ENCODE results near the gene VNN1.

DNA sequence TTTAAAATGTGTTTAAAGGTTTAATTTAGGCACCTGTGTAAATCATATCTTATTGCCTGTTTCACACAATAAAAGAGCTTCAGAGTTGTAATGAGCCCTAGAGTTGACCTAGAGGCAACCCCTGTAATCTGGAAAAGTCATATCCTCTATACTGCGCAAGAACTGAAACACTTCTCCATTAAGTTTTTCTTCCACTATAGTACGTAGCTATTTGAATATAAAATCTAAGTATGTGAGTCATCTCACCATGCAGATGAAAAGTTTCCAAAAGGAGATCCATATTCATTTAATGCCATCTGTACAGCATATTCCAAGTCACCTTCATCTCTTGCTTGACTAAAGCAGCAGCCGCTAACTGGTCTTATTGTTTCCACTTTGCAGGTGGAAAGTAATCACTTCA lies 28.8 kb downstream of the VNN1 start:
- TF ChIP-seq POLR2AphosphoS5 (IDR thresholded peaks at IDR 0.05) (no peak), POLR2A (IDR thresholded peaks at IDR 0.05) (no peak)
- TF ChIP-seq, protein P1, sequence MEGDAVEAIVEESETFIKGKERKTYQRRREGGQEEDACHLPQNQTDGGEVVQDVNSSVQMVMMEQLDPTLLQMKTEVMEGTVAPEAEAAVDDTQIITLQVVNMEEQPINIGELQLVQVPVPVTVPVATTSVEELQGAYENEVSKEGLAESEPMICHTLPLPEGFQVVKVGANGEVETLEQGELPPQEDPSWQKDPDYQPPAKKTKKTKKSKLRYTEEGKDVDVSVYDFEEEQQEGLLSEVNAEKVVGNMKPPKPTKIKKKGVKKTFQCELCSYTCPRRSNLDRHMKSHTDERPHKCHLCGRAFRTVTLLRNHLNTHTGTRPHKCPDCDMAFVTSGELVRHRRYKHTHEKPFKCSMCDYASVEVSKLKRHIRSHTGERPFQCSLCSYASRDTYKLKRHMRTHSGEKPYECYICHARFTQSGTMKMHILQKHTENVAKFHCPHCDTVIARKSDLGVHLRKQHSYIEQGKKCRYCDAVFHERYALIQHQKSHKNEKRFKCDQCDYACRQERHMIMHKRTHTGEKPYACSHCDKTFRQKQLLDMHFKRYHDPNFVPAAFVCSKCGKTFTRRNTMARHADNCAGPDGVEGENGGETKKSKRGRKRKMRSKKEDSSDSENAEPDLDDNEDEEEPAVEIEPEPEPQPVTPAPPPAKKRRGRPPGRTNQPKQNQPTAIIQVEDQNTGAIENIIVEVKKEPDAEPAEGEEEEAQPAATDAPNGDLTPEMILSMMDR (IDR thresholded peaks at IDR 0.05), result no peak

Data from breast epithelium (tissue), 3 donors.